Measurements from ENCODE around the gene MSI2. TPM values are rescaled to one million over a fixed set of nuclear protein-coding genes. Genes with fewer than 3 reads are reported as not detected.
A peak's percentile ranks its signal among the peaks of the same experiment; 100 is the strongest.

MSI2 gene
- total RNA-seq, 2 donors from 2014 or later = 88.3 to 114 TPM

DNA sequence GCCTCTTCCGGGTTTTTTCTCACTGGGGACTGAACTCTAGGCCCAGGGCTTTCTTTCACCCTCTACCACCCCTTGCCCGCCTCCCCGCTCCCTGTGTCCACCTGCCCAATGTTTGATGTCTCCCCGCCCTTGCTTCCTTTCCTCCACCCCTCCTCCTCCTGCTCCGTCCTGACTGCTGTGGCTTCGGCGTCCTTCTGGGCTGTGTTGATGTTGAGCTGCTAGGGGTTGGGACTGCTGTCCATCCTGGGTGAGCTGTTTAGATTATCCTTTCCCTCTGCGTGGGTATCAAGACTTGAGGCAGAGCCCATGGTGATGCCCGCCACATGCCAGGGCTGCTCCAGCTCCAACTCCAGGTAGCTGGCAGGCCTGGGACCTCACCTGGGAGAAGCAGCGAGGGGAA lies 371.3 kb downstream of the MSI2 start:
- Mint-ChIP-seq H3K27me3 (ENCODE audit: insufficient read depth) (no peaks in the 10 kb centered on the region), H3K4me1 (peaks cover 7% of the 10 kb centered on the region), H3K36me3 (ENCODE audit: low read depth) (peaks cover 42% of the 10 kb centered on the region), H3K27ac (peak overlapping the region; percentile 75), H3K4me3 (no peak overlapping the region), H3K9me3 (no peaks in the 10 kb centered on the region)
- TF ChIP-seq, protein P1, sequence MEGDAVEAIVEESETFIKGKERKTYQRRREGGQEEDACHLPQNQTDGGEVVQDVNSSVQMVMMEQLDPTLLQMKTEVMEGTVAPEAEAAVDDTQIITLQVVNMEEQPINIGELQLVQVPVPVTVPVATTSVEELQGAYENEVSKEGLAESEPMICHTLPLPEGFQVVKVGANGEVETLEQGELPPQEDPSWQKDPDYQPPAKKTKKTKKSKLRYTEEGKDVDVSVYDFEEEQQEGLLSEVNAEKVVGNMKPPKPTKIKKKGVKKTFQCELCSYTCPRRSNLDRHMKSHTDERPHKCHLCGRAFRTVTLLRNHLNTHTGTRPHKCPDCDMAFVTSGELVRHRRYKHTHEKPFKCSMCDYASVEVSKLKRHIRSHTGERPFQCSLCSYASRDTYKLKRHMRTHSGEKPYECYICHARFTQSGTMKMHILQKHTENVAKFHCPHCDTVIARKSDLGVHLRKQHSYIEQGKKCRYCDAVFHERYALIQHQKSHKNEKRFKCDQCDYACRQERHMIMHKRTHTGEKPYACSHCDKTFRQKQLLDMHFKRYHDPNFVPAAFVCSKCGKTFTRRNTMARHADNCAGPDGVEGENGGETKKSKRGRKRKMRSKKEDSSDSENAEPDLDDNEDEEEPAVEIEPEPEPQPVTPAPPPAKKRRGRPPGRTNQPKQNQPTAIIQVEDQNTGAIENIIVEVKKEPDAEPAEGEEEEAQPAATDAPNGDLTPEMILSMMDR (conservative IDR thresholded peaks at IDR 0.05) = no peak
- DNase-seq = no peak
- no peak overlapping the region for H3K4me3 ChIP-seq (ENCODE audit: low read length)
- H3K9ac ChIP-seq (ENCODE audit: extremely low read depth, low read length, poor library complexity, severe bottlenecking) = no peak overlapping the region
- 92 to 95% methylated on average over 10 of the region's 10 CpGs for WGBS, 2 experiments (ENCODE audit: insufficient coverage in 1 of 2, insufficient read length in 1 of 2)
- no peaks in the 10 kb centered on the region for H3K27me3 ChIP-seq (ENCODE audit: control insufficient read depth, insufficient read depth, low read length, poor library complexity, severe bottlenecking)
- H3K27ac ChIP-seq (ENCODE audit: low read depth, low read length) = no peak overlapping the region
- peaks cover 11% of the 10 kb centered on the region for H3K36me3 ChIP-seq (ENCODE audit: control insufficient read depth, insufficient read depth, low read length)
- H3K9me3 ChIP-seq (ENCODE audit: control insufficient read depth, low read length) = no peaks in the 10 kb centered on the region
- peaks cover 2% of the 10 kb centered on the region for H3K4me1 ChIP-seq (ENCODE audit: control insufficient read depth, insufficient read depth, low read length)

DNA sequence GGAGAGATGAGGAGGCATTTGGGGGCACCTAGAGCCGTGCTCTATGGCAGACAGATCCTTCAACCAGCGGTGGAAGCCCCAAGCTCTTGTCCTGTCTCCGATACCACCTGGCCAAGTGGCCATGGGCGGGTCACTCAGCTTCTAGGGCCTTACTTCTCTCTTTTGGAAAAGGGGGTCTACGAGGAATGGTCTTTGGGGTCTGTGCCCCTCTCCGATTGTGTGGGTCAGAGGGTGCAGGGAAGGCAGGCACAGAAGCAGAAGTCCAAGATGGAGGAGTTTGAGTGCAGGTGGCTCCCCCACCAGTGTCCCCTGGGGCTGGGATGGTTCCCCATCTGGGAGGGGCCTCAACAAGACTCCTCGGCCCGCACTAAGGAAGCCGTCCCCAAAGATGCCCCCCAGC lies 372.1 kb downstream of the MSI2 start:
- no peaks in the 10 kb centered on the region for H3K27me3 ChIP-seq (ENCODE audit: control insufficient read depth, insufficient read depth, low read length, poor library complexity, severe bottlenecking)
- TF ChIP-seq, protein P1 (conservative IDR thresholded peaks at IDR 0.05) = no peak
- no peak overlapping the region for H3K9ac ChIP-seq (ENCODE audit: extremely low read depth, low read length, poor library complexity, severe bottlenecking)
- no peak overlapping the region for H3K27ac ChIP-seq (ENCODE audit: low read depth, low read length)
- Mint-ChIP-seq H3K27ac (no peak overlapping the region), H3K4me1 (peaks cover 5% of the 10 kb centered on the region), H3K9me3 (no peaks in the 10 kb centered on the region), H3K27me3 (ENCODE audit: insufficient read depth) (no peaks in the 10 kb centered on the region), H3K36me3 (ENCODE audit: low read depth) (peaks cover 50% of the 10 kb centered on the region), H3K4me3 (no peak overlapping the region)
- H3K4me3 ChIP-seq (ENCODE audit: low read length) = no peak overlapping the region
- H3K4me1 ChIP-seq (ENCODE audit: control insufficient read depth, insufficient read depth, low read length) = no peaks in the 10 kb centered on the region
- 92 to 95% methylated on average over 8 to 9 of the region's 9 CpGs for WGBS, 2 experiments (ENCODE audit: insufficient coverage in 1 of 2, insufficient read length in 1 of 2)
- peaks cover 12% of the 10 kb centered on the region for H3K36me3 ChIP-seq (ENCODE audit: control insufficient read depth, insufficient read depth, low read length)
- no peak for DNase-seq
- no peaks in the 10 kb centered on the region for H3K9me3 ChIP-seq (ENCODE audit: control insufficient read depth, low read length)

DNA sequence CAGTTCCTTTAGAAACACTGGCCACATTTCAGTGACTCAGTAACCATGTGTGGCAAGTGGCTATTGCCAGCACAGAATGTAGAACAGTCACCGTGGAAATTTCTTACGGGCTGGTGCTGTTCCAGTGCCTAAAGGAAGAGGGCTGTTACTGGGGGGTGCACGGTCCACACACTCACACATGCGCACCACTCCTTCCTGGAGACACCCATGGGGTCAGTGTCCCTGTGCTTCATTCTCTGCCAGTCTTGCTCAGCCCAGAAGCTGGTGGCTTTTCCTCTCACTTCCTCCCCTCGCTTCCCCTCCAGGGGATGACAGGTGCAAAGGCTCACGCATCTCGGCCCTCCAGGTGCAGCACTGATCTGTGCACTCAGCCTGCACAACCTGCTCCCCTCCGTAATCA lies 373.1 kb downstream of the MSI2 start:
- WGBS, 2 experiments (ENCODE audit: insufficient coverage in 1 of 2, insufficient read length in 1 of 2) = 94 to 97% methylated on average over 6 to 8 of the region's 8 CpGs
- Histone ChIP-seq H3K36me3 (ENCODE audit: control insufficient read depth, insufficient read depth, low read length) (peaks cover 17% of the 10 kb centered on the region), H3K4me1 (ENCODE audit: control insufficient read depth, insufficient read depth, low read length) (no peaks in the 10 kb centered on the region), H3K27me3 (ENCODE audit: control insufficient read depth, insufficient read depth, low read length, poor library complexity, severe bottlenecking) (no peaks in the 10 kb centered on the region), H3K9ac (ENCODE audit: extremely low read depth, low read length, poor library complexity, severe bottlenecking) (no peak overlapping the region), H3K9me3 (ENCODE audit: control insufficient read depth, low read length) (no peaks in the 10 kb centered on the region), H3K4me3 (ENCODE audit: low read length) (no peak overlapping the region), H3K27ac (ENCODE audit: low read depth, low read length) (no peak overlapping the region)
- no peak for DNase-seq
- peaks cover 1% of the 10 kb centered on the region for H3K9me3 Mint-ChIP-seq
- peaks cover 3% of the 10 kb centered on the region for H3K4me1 Mint-ChIP-seq
- no peaks in the 10 kb centered on the region for H3K27me3 Mint-ChIP-seq (ENCODE audit: insufficient read depth)
- H3K27ac Mint-ChIP-seq = no peak overlapping the region
- peaks cover 59% of the 10 kb centered on the region for H3K36me3 Mint-ChIP-seq (ENCODE audit: low read depth)
- TF ChIP-seq, protein P1 (conservative IDR thresholded peaks at IDR 0.05) = no peak
- no peak overlapping the region for H3K4me3 Mint-ChIP-seq

Data from endodermal cell (in vitro differentiated cells).